H4 (cell line): Measurements from ENCODE around the gene PLEKHA3. TPM values are rescaled to one million over a fixed set of nuclear protein-coding genes. Genes with fewer than 3 reads are reported as not detected.

Source experiments
- DNase-seq: peaks from one replicate; pipeline ENCODE4 v3.0.0-alpha.2; 2015; ENCODE audit warnings: low spot score
- total RNA-seq: library from RNA; depleted of rRNA; stranded (reverse); fragments of >200 nt; shearing (Covaris generic); gene quantifications from 2 replicates; pipeline ENCODE4 v1.2.3, GENCODE V29; 2014

The PLEKHA3 gene
- total RNA-seq, 1 experiment from 2014 or later = 10.3 TPM

GRCh38 chr2:178478439-178479274 is 1.6 kb upstream of the PLEKHA3 start, which contains the start of gene FKBP7:
FKBP7 (minus strand) TSS chr2:178478600; CDS start chr2:178478499, 101 bp downstream.
- DNase-seq = peak; percentile 53

- no peak for DNase-seq
Observed at GRCh38 chr2:178479275-178479616, 1.0 kb upstream of the PLEKHA3 start.

- DNase-seq = no peak
Observed at GRCh38 chr2:178479758-178480226, 465 bp upstream of the PLEKHA3 start.

GRCh38 chr2:178482437-178482836 is 2.2 kb downstream of the PLEKHA3 start:
- no peak for DNase-seq

GRCh38 chr2:178484245-178485041 is 4.2 kb downstream of the PLEKHA3 start:
- no peak for DNase-seq

GRCh38 chr2:178485356-178485755 is 5.1 kb downstream of the PLEKHA3 start:
- no peak for DNase-seq

- DNase-seq = no peak
Observed at GRCh38 chr2:178491612-178492011, 11.4 kb downstream of the PLEKHA3 start.

- DNase-seq = no peak
Observed at GRCh38 chr2:178496049-178496448, 15.8 kb downstream of the PLEKHA3 start.

GRCh38 chr2:178498137-178498536 is 17.9 kb downstream of the PLEKHA3 start:
- no peak for DNase-seq

- no peak for DNase-seq
Observed at GRCh38 chr2:178499640-178500039, 19.4 kb downstream of the PLEKHA3 start.

- DNase-seq = no peak
Observed at GRCh38 chr2:178502751-178503150, 22.5 kb downstream of the PLEKHA3 start.

- no peak for DNase-seq
Observed at GRCh38 chr2:178506101-178506500, 25.8 kb downstream of the PLEKHA3 start.

GRCh38 chr2:178506524-178506923 is 26.3 kb downstream of the PLEKHA3 start:
- DNase-seq = no peak

GRCh38 chr2:178506949-178507348 is 26.7 kb downstream of the PLEKHA3 start:
- DNase-seq = no peak

GRCh38 chr2:178508646-178509045 is 28.4 kb downstream of the PLEKHA3 start:
- no peak for DNase-seq

- no peak for DNase-seq
Observed at GRCh38 chr2:178510384-178510783, 30.1 kb downstream of the PLEKHA3 start.

- peak; percentile 59 for DNase-seq
Observed at GRCh38 chr2:178512484-178512883, 32.2 kb downstream of the PLEKHA3 start.

GRCh38 chr2:178513876-178514275 is 33.6 kb downstream of the PLEKHA3 start:
- peak; percentile 10 for DNase-seq

- peak; percentile 64 for DNase-seq
Observed at GRCh38 chr2:178514664-178515063, 34.4 kb downstream of the PLEKHA3 start.

GRCh38 chr2:178517496-178517895 is 37.2 kb downstream of the PLEKHA3 start:
- no peak for DNase-seq

GRCh38 chr2:178521304-178522150 is 41.3 kb downstream of the PLEKHA3 start:
- no peak for DNase-seq
